OCI-LY1 (cell line): ENCODE data around the gene LRRC3B.

Experiments used
- EZH2 ChIP-seq: fragments of 200-600 bp; sonication (generic), shearing (Covaris generic); IDR thresholded peaks from 2 replicates; pipeline ENCODE4 v1.8.0; 2017; ENCODE audit warnings: borderline replicate concordance, mixed run types, mild to moderate bottlenecking, antibody characterized with exemption, low read length, moderate library complexity, mixed read lengths
- TF ChIP-seq, protein P1 (sequence below): fragments of 200-600 bp; sonication (generic), shearing (Covaris generic); IDR thresholded peaks from 2 replicates; pipeline ENCODE4 v1.5.1; 2017; ENCODE audit warnings: mild to moderate bottlenecking, antibody characterized with exemption, low read length, moderate library complexity, mixed read lengths

- TF ChIP-seq, protein P1, sequence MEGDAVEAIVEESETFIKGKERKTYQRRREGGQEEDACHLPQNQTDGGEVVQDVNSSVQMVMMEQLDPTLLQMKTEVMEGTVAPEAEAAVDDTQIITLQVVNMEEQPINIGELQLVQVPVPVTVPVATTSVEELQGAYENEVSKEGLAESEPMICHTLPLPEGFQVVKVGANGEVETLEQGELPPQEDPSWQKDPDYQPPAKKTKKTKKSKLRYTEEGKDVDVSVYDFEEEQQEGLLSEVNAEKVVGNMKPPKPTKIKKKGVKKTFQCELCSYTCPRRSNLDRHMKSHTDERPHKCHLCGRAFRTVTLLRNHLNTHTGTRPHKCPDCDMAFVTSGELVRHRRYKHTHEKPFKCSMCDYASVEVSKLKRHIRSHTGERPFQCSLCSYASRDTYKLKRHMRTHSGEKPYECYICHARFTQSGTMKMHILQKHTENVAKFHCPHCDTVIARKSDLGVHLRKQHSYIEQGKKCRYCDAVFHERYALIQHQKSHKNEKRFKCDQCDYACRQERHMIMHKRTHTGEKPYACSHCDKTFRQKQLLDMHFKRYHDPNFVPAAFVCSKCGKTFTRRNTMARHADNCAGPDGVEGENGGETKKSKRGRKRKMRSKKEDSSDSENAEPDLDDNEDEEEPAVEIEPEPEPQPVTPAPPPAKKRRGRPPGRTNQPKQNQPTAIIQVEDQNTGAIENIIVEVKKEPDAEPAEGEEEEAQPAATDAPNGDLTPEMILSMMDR: no peak
- no peak for TF ChIP-seq EZH2
Measured at GRCh38 chr3:26681632-26682031, 59.1 kb downstream of the LRRC3B start.
